ENCODE measurements around the gene ITPRIPL2.

The ITPRIPL2 gene

DNA sequence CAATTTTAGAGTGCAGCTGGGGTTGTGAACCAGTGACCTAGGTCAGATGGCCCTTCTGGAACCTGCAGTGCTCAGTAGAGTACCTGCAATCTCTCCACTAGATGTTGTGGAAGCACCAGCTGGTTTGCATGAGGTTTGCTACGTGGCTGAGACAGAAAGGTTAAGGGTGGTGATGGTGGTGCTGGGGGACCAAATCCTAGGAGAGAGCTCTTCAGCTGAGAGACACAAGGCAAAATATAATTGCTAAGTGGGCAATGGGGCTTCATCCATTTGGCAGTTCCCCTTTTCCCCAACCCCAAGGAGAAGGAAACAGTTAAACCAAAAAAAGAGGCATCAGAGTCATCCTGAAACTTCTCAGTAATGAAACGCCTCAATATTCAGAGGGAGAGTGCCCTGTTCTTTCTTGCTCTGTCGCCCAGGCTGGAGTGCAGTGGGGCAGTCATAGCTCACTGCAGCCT, 13.9 kb downstream of the ITPRIPL2 start:
- POLR2A ChIA-PET = interaction anchor here (1.6 kb wide), 1 partner anchor 10 kb away, joined by 3 read pairs; no protein-coding TSS in a partner anchor
- CTCF ChIA-PET = interaction anchor here (0.9 to 1.2 kb wide), 3 partner anchors 10 to 41 kb away, joined by 3 to 7 read pairs (median 4); no protein-coding TSS in a partner anchor
- TF ChIP-seq, protein P1, sequence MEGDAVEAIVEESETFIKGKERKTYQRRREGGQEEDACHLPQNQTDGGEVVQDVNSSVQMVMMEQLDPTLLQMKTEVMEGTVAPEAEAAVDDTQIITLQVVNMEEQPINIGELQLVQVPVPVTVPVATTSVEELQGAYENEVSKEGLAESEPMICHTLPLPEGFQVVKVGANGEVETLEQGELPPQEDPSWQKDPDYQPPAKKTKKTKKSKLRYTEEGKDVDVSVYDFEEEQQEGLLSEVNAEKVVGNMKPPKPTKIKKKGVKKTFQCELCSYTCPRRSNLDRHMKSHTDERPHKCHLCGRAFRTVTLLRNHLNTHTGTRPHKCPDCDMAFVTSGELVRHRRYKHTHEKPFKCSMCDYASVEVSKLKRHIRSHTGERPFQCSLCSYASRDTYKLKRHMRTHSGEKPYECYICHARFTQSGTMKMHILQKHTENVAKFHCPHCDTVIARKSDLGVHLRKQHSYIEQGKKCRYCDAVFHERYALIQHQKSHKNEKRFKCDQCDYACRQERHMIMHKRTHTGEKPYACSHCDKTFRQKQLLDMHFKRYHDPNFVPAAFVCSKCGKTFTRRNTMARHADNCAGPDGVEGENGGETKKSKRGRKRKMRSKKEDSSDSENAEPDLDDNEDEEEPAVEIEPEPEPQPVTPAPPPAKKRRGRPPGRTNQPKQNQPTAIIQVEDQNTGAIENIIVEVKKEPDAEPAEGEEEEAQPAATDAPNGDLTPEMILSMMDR (IDR thresholded peaks at IDR 0.05; ENCODE audit: control extremely low read depth, extremely low read depth, low read depth, missing control alignments) = no peak
- DNase-seq (ENCODE audit: extremely low spot score) = no peak

DNA sequence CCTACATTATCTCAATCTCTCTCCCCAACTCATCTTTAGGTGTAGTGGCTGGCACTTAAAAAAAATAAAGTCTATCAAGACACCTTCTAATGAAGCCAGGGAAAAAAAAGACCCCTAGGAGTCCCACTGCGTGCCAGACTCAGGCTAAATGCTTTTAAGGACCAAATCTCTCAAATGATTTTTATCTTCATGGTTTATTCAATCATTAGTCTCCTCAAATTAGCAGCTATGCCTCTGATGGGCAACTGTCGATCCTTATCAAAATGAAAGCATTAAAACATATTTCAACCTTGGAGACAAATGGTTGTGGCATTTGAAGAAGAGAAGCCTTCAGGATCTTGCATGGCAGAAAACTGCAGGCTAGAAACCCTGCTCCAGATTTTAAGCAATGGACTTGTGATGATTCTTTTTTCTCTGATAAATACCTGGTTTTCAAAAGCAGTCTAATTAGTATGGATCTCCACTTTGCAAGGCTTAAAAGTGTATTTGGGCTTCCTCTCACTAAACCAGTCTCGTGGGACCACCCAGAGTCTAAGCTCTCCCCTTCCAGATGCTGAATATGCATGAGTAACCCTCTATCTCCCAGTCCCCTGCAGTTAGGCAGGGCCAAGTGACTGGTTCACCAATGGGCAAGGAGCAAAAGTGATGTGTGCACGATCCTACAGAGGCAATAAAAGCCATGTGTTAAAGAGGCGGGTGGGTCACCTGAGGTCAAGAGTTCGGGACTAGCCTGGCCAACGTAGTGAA, 14.9 kb downstream of the ITPRIPL2 start:
- DNase-seq (ENCODE audit: extremely low spot score) = no peak
- TF ChIP-seq, protein P1 (IDR thresholded peaks at IDR 0.05; ENCODE audit: control extremely low read depth, extremely low read depth, low read depth, missing control alignments) = no peak
- ChIA-PET CTCF (interaction anchor here (1.2 to 3.1 kb wide), 2 partner anchors 12 to 42 kb away, joined by 7 to 14 read pairs; no protein-coding TSS in a partner anchor), POLR2A (interaction anchor here (1.6 kb wide), 1 partner anchor 11 kb away, joined by 3 read pairs; no protein-coding TSS in a partner anchor)

DNA sequence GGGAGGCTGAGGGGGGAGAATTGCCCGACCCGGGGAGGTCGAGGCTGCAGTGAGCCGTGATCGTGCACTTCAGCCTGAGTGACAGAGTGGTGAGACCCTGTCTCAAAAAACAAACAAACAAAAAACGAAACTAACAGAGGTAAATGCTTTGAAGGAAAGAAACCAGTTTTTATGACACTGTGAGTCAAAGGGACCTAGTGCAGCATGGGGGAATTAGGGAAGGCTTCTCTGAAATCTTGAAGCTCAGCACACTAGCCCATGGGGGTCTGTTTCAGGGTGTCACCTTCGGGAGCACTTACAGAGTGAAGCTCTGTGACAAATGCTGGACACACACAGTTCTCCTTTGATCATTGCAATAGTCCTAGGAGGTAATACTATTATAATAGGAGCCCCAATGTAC, 16.6 kb downstream of the ITPRIPL2 start:
- CTCF ChIA-PET = interaction anchor here (1.0 to 3.1 kb wide), 4 partner anchors 8 to 50 kb away, joined by 3 to 14 read pairs (median 6); no protein-coding TSS in a partner anchor
- POLR2A ChIA-PET = interaction anchor here (0.9 to 1.3 kb wide), 2 partner anchors 13 to 17 kb away, joined by 3 to 5 read pairs; partner anchors contain the start of gene ITPRIPL2
- TF ChIP-seq, protein P1 (IDR thresholded peaks at IDR 0.05; ENCODE audit: control extremely low read depth, extremely low read depth, low read depth, missing control alignments) = no peak
- DNase-seq (ENCODE audit: extremely low spot score) = no peak

DNA sequence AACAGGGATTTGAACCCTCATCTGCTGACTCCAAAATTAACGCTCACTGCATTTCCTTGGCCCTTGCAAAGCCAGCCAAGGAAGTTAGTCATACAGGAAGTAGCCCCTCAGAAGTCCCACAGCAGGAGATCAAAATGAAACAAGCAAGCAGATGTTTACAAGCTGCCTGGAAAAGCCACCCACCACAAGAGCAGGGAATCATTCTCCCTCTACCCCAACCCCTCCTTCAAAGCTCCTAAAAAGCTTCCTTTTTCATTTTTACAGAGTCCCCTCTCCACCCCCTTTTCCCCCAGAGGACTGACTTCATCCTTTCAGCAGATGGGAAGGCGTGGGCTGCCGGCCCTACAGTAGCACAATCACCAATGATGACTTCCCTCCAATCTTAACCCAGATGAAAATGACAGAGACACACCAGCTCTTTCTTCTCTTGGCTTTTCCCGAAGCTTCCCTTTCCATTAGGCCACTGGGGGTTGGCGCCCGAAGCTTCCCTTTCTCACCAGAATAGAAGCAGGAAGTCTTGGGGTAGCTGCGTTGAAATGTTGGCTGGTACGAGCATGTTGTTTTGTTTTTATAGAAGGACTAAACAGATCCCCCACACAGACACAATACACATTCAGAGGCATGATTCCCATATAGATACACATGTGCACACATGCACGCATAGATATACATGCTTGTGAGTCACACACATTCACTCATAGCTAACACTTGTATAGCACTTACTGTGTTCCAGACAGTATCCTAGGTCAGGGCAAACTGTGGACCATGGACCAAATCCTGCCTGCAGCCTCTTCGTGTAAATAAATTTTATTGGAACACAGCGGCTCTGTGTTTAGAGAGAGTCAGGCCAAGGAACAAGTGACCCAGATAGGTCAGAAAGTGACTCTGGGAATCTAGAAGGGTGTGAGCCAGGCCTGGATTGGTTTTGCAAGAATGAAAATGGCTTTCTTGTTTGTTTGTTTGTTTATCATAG, 17.4 kb downstream of the ITPRIPL2 start:
- ChIA-PET POLR2A (interaction anchor here (0.5 to 1.3 kb wide), 3 partner anchors 12 to 18 kb away, joined by 3 to 5 read pairs (median 3); partner anchors contain the start of gene ITPRIPL2), CTCF (interaction anchor here (1.0 to 3.1 kb wide), 8 partner anchors 9 to 372 kb away, joined by 3 to 14 read pairs (median 4); no protein-coding TSS in a partner anchor)
- no peak for DNase-seq (ENCODE audit: extremely low spot score)
- TF ChIP-seq, protein P1 (IDR thresholded peaks at IDR 0.05; ENCODE audit: control extremely low read depth, extremely low read depth, low read depth, missing control alignments) = no peak

DNA sequence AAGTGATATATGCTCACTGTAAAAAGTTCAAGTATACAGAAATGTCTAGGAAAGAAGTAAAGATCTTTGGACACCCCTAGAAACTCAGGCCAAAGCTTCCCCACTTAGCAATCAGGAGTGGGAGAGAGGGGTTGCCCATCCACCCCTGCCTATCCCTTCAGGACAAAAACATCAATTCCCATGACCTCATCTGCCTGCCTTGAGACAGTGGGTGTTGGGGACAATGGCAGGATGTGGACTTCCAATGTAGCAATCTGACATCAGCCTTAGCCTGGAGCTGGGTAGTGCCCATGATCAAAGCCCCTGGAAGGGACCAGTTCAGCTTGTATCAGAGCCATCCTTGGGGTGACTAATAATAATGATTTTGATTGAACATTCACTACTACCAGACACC, 18.1 kb downstream of the ITPRIPL2 start:
- no peak for DNase-seq (ENCODE audit: extremely low spot score)
- POLR2A ChIA-PET = interaction anchor here (0.5 to 1.3 kb wide), 2 partner anchors 13 to 14 kb away, joined by 3 read pairs; no protein-coding TSS in a partner anchor
- TF ChIP-seq, protein P1 (IDR thresholded peaks at IDR 0.05; ENCODE audit: control extremely low read depth, extremely low read depth, low read depth, missing control alignments) = no peak
- CTCF ChIA-PET = interaction anchor here (1.2 to 2.8 kb wide), 6 partner anchors 12 to 371 kb away, joined by 3 to 9 read pairs (median 4); no protein-coding TSS in a partner anchor
